GM12892 (cell line): ENCODE data around the gene SLC24A3.

Experiments
- POLR2A ChIP-seq: IDR thresholded peaks from 2 replicates; pipeline ENCODE4 v1.6.1; 2011; ENCODE audit warnings: low read depth, low read length, control low read depth
- POLR2AphosphoS5 ChIP-seq: IDR thresholded peaks from 2 replicates; pipeline ENCODE4 v1.6.1; 2011; ENCODE audit warnings: low read depth, low read length, control low read depth

GRCh38 chr20:19435821-19436220 lies 223.4 kb downstream of the SLC24A3 start:
- TF ChIP-seq POLR2AphosphoS5 (no peak), POLR2A (no peak)
